ENCODE results near the gene PACSIN1.
"Not testable (repeated sequence)": the region's sequence is repeated elsewhere in the genome, so short reads cannot be mapped to it uniquely, and the experiment has no call there.

The PACSIN1 gene

DNA sequence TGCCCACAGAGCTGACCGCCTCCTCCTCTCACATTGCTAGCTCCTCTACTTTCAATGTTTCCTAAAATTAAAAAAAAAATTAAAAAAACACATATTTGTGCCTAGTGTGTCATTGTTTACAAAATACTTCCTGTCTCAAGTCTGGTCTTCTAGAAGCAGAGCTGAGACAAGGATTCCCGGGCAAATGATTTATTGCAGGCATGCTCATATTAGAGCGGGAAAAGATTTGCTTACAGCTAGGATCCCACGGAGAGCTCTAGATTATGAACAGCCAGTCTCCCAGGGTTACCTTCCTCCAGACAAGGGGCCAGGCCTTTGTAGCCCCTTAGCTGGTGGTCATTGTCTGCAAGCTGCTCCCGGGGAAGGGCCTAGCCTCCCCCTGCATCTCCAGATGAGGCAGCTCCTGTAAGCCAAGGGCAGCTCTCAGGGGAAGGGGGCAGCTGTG lies 9.4 kb downstream of the PACSIN1 start:
- no peak overlapping the region for H3K4me3 ChIP-seq (ENCODE audit: low read length)
- peak overlapping the region; percentile 5; the same call in 1 of the 2 replicates for H3K9ac ChIP-seq (ENCODE audit: low read depth, low read length)
- H3K4me1 ChIP-seq (ENCODE audit: insufficient read depth, low read length): peaks cover 2% of the 10 kb centered on the region; the same call in 1 of the 2 replicates
- H3K27ac ChIP-seq (ENCODE audit: low read length): no peak overlapping the region
- H3K9me3 ChIP-seq (ENCODE audit: insufficient read depth, low read depth, low read length): peaks cover 12% of the 10 kb centered on the region; the same call in 1 of the 2 replicates
- H3K36me3 ChIP-seq (ENCODE audit: insufficient read depth, low read depth, low read length): no peaks in the 10 kb centered on the region
- no peaks in the 10 kb centered on the region for H3K27me3 ChIP-seq (ENCODE audit: insufficient read depth, low read length)

GRCh38 chr6:34475767-34476328 lies 10.0 kb downstream of the PACSIN1 start:
- H3K27ac ChIP-seq (ENCODE audit: low read length): no peak overlapping the region
- peak overlapping the region; percentile 5; the same call in 1 of the 2 replicates for H3K9ac ChIP-seq (ENCODE audit: low read depth, low read length)
- no peaks in the 10 kb centered on the region for H3K36me3 ChIP-seq (ENCODE audit: insufficient read depth, low read depth, low read length)
- no peaks in the 10 kb centered on the region for H3K27me3 ChIP-seq (ENCODE audit: insufficient read depth, low read length)
- peaks cover 2% of the 10 kb centered on the region; the same call in 1 of the 2 replicates for H3K4me1 ChIP-seq (ENCODE audit: insufficient read depth, low read length)
- H3K4me3 ChIP-seq (ENCODE audit: low read length): no peak overlapping the region
- H3K9me3 ChIP-seq (ENCODE audit: insufficient read depth, low read depth, low read length): peaks cover 12% of the 10 kb centered on the region; the same call in 1 of the 2 replicates

GRCh38 chr6:34476447-34476846 lies 10.6 kb downstream of the PACSIN1 start:
- Histone ChIP-seq H3K36me3 (ENCODE audit: insufficient read depth, low read depth, low read length) (no peaks in the 10 kb centered on the region), H3K4me1 (ENCODE audit: insufficient read depth, low read length) (peaks cover 2% of the 10 kb centered on the region; the same call in 1 of the 2 replicates), H3K4me3 (ENCODE audit: low read length) (no peak overlapping the region)

DNA sequence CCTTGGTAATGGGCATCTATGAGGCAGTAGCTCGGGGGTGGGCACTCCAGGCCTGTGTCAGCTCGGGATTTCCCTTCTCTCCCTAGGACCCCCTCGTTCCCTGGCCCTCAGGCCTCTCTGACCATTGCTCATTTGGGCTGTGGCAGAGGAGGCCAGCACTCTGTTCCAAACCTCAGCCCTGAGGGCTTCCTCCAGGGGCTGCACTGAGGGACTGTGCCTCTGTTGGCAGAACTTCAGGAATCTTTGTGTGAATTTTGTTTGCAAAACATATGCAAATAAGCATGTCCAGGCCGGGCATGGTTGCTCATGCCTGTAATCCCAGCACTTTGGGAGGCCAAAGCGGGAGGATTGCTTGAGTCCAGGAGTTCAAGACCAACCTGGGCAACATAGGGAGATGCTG lies 11.0 kb downstream of the PACSIN1 start:
- H3K36me3 ChIP-seq (ENCODE audit: insufficient read depth, low read depth, low read length): no peaks in the 10 kb centered on the region
- H3K4me3 ChIP-seq (ENCODE audit: low read length): no peak overlapping the region
- H3K9me3 ChIP-seq (ENCODE audit: insufficient read depth, low read depth, low read length): peaks cover 12% of the 10 kb centered on the region; the same call in 1 of the 2 replicates
- no peak overlapping the region for H3K27ac ChIP-seq (ENCODE audit: low read length)
- H3K9ac ChIP-seq (ENCODE audit: low read depth, low read length): no peak overlapping the region
- no peaks in the 10 kb centered on the region for H3K27me3 ChIP-seq (ENCODE audit: insufficient read depth, low read length)
- H3K4me1 ChIP-seq (ENCODE audit: insufficient read depth, low read length): peaks cover 2% of the 10 kb centered on the region; the same call in 1 of the 2 replicates

More at GRCh38 chr6:34476447-34476846, 10.6 kb downstream of the PACSIN1 start:
- no peak overlapping the region for H3K9ac ChIP-seq (ENCODE audit: low read depth, low read length)
- H3K27me3 ChIP-seq (ENCODE audit: insufficient read depth, low read length): no peaks in the 10 kb centered on the region
- H3K9me3 ChIP-seq (ENCODE audit: insufficient read depth, low read depth, low read length): peaks cover 12% of the 10 kb centered on the region; the same call in 1 of the 2 replicates
- no peak overlapping the region for H3K27ac ChIP-seq (ENCODE audit: low read length)

DNA sequence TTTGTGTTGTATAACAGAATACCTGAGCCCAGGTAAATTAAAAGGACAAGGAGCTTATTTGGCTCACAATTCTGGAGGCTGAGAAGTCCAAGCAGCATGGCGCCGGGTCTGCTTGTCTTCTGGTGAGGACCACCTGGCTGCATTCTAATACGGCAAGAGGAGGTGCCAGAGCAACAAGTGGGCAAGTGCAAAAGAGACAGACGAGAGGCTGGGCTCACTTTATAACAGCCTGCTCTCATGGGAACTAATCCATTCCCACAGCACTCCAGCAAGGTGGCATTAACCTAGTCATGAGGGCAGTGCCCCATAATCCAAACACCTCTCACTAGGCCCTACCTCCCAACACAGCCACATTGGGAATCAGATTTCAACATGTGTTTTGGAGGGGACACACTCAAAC lies 12.9 kb downstream of the PACSIN1 start:
- Histone ChIP-seq H3K9ac (ENCODE audit: low read depth, low read length) (no peak overlapping the region), H3K9me3 (ENCODE audit: insufficient read depth, low read depth, low read length) (peaks cover 7% of the 10 kb centered on the region; the same call in 1 of the 2 replicates), H3K36me3 (ENCODE audit: insufficient read depth, low read depth, low read length) (no peaks in the 10 kb centered on the region), H3K4me1 (ENCODE audit: insufficient read depth, low read length) (peaks cover 2% of the 10 kb centered on the region; the same call in 1 of the 2 replicates), H3K27me3 (ENCODE audit: insufficient read depth, low read length) (no peaks in the 10 kb centered on the region), H3K27ac (ENCODE audit: low read length) (no peak overlapping the region), H3K4me3 (ENCODE audit: low read length) (no peak overlapping the region)

- H3K27ac ChIP-seq (ENCODE audit: low read length); H3K4me3 ChIP-seq (ENCODE audit: low read length); H3K36me3 ChIP-seq (ENCODE audit: insufficient read depth, low read depth, low read length); H3K4me1 ChIP-seq (ENCODE audit: insufficient read depth, low read length); H3K9me3 ChIP-seq (ENCODE audit: insufficient read depth, low read depth, low read length); H3K9ac ChIP-seq (ENCODE audit: low read depth, low read length); H3K27me3 ChIP-seq (ENCODE audit: insufficient read depth, low read length): not testable (repeated sequence)
Observed at GRCh38 chr6:34483781-34484180, 17.9 kb downstream of the PACSIN1 start.

DNA sequence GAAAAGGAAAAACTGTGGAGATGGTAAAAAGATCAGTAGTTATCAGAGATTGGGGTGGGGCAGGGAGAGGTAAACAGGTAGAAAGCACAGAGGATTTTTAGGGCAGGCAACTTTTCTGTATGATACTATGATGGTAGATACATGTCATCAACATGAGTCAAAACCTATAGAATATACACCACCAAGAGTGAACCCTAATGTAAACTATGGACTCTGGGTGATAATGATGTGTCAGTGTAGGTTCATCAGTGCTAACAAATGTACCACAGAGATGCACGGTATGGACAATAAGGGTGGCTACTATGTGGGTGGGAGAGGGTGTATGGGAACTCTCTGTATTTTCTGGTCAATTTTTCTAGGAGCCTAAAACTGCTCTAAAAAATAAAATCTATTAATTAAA lies 18.5 kb downstream of the PACSIN1 start:
- no peaks in the 10 kb centered on the region for H3K4me1 ChIP-seq (ENCODE audit: insufficient read depth, low read length)
- no peak overlapping the region for H3K4me3 ChIP-seq (ENCODE audit: low read length)
- no peak overlapping the region for H3K27ac ChIP-seq (ENCODE audit: low read length)

DNA sequence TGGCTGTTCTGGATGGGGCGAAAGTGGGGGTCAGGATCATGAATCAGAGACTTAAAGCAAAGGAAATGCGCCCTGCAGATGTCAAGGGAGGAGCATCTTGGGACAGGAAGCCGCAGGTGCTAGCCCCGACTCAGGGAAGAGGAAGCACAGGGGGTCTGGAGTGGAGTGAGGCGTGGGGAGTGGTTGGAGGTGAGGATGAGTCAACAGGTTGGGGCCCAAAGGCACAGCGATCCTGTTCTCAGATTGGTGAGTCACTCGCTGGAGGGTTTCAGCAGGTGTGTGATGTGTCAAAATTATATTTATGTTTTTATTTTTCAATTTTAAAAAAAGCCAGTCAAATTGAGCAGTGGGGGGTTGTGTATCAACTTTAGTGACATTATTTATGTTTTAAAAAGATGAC lies 19.0 kb downstream of the PACSIN1 start:
- H3K36me3 ChIP-seq (ENCODE audit: insufficient read depth, low read depth, low read length): no peaks in the 10 kb centered on the region
- H3K27me3 ChIP-seq (ENCODE audit: insufficient read depth, low read length): no peaks in the 10 kb centered on the region
- H3K4me3 ChIP-seq (ENCODE audit: low read length): no peak overlapping the region
- H3K9me3 ChIP-seq (ENCODE audit: insufficient read depth, low read depth, low read length): no peaks in the 10 kb centered on the region
- no peak overlapping the region for H3K27ac ChIP-seq (ENCODE audit: low read length)
- no peak overlapping the region for H3K9ac ChIP-seq (ENCODE audit: low read depth, low read length)
- no peaks in the 10 kb centered on the region for H3K4me1 ChIP-seq (ENCODE audit: insufficient read depth, low read length)

More for the DNA sequence above, 18.5 kb downstream of the PACSIN1 start:
- no peaks in the 10 kb centered on the region for H3K27me3 ChIP-seq (ENCODE audit: insufficient read depth, low read length)
- H3K36me3 ChIP-seq (ENCODE audit: insufficient read depth, low read depth, low read length): no peaks in the 10 kb centered on the region
- H3K9me3 ChIP-seq (ENCODE audit: insufficient read depth, low read depth, low read length): no peaks in the 10 kb centered on the region
- no peak overlapping the region for H3K9ac ChIP-seq (ENCODE audit: low read depth, low read length)

DNA sequence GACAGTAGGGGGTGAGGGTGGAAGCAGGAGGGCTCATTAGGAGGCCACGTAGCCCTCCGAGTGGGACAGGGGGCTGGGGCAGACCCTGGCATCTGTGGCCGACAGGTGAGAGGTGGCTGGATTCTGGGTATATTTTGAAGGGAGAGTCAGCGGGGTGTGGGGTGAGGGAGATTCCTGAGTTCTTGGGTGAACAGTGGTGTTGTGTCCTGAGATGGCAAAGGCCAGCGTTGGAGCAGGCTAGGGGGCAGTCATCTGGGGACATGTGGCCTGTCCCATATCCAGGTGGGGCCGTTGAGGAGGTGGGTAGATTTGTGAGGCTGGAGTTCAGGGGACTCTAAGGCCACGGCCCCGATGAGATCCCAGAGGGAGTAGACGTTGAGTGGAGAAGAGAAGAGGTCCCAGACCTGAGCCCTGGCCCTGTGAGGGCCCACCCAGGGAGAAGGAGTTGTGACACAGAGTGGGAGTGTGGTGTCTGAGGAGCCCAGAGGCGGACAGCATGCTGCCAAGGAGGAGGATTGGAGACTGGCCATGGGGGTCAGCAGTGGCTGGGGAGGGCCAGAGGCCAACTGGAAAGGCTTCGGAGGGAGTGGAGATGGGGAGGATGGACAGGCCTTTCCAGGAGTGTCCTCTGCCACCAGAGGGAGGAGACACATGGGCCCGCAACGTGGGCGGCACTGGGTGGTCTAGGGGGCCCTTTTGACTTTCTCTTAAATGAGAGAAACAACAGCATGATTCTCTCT lies 19.6 kb downstream of the PACSIN1 start:
- no peaks in the 10 kb centered on the region for H3K4me1 ChIP-seq (ENCODE audit: insufficient read depth, low read length)

DNA sequence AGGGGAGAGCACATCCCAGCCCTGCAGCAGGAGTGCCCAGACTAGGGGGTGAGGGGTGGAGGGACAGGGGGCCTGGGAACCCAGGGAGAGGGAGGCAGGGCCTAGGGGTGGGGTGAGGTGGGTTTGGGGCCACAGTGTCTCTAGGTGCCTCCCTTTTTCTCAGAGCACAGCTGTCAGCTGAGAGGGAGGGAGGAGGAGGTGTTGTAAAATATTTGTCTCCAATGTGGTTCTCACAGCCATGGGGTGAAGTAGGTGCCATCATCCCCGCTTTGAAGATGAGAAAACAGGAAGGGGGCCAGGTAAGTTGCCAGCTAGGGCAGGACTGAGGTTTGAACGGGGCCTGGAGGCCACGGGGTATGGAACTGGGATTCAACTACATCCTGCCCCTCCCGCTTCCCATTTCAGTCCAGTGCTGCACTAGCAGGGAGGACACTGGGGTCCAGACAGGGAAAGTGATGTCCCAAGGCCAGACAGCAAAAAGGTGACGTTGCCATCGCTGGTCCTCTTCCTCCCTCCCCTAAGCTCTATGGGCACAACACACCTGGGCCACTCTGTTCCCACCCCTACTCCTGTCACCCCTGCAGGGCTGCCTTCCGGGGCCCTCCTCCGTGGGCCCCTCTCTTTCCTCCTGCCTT lies 20.3 kb downstream of the PACSIN1 start:
- H3K36me3 ChIP-seq (ENCODE audit: insufficient read depth, low read depth, low read length): no peaks in the 10 kb centered on the region
- H3K4me3 ChIP-seq (ENCODE audit: low read length): no peak overlapping the region
- H3K9me3 ChIP-seq (ENCODE audit: insufficient read depth, low read depth, low read length): no peaks in the 10 kb centered on the region
- H3K27ac ChIP-seq (ENCODE audit: low read length): no peak overlapping the region
- no peaks in the 10 kb centered on the region for H3K27me3 ChIP-seq (ENCODE audit: insufficient read depth, low read length)
- peaks cover under 1% of the 10 kb centered on the region; the same call in 1 of the 2 replicates for H3K4me1 ChIP-seq (ENCODE audit: insufficient read depth, low read length)
- no peak overlapping the region for H3K9ac ChIP-seq (ENCODE audit: low read depth, low read length)

More for the DNA sequence above, 19.6 kb downstream of the PACSIN1 start:
- Histone ChIP-seq H3K27ac (ENCODE audit: low read length) (no peak overlapping the region), H3K4me3 (ENCODE audit: low read length) (no peak overlapping the region), H3K9ac (ENCODE audit: low read depth, low read length) (no peak overlapping the region), H3K27me3 (ENCODE audit: insufficient read depth, low read length) (no peaks in the 10 kb centered on the region), H3K36me3 (ENCODE audit: insufficient read depth, low read depth, low read length) (no peaks in the 10 kb centered on the region), H3K9me3 (ENCODE audit: insufficient read depth, low read depth, low read length) (no peaks in the 10 kb centered on the region)

GRCh38 chr6:34486886-34487285 lies 21.0 kb downstream of the PACSIN1 start:
- H3K9ac ChIP-seq (ENCODE audit: low read depth, low read length); H3K9me3 ChIP-seq (ENCODE audit: insufficient read depth, low read depth, low read length); H3K36me3 ChIP-seq (ENCODE audit: insufficient read depth, low read depth, low read length); H3K4me3 ChIP-seq (ENCODE audit: low read length); H3K27me3 ChIP-seq (ENCODE audit: insufficient read depth, low read length); H3K4me1 ChIP-seq (ENCODE audit: insufficient read depth, low read length); H3K27ac ChIP-seq (ENCODE audit: low read length): not testable (repeated sequence)

Measured in iPS-20b (cell line).